Stimulated activated CD4-positive, alpha-beta T cell treated with anti-CD3 and anti-CD28 coated beads, Interleukin-4, amount 100 ng/mL, for 48 hours (primary cell): ENCODE results near the gene TNFRSF1B.
A peak's percentile ranks its signal among the peaks of the same experiment; 100 is the strongest.
"Not testable (repeated sequence)": the region's sequence is repeated elsewhere in the genome, so short reads cannot be mapped to it uniquely, and the experiment has no call there.

Experiments used
- DNase-seq, 2 donors: peaks; one replicate each; pipeline ENCODE4 v3.0.0-alpha.2; 2020; ENCODE audit warnings: low read depth in 2 of 2

Gene TNFRSF1B

DNA sequence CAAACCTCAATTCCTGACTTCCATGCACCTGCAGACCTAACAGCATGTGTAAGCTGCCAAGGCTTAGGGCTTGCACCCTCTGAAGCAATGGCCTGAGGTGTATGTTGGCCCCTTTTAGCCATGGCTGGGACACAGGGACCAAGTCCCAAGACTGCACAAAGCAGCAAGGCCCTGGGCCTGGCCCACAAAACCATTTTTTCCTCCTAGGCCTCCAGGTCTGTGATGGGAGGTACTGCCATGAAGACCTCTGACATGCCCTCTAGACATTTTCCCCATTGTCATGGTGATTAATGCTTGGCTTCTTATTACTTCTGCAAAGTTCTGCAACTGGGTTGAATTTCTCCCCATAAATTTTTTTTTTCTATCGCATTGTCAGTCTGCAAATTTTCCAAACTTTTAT is 55.9 kb downstream of the TNFRSF1B start:
- not testable (repeated sequence) for DNase-seq

DNA sequence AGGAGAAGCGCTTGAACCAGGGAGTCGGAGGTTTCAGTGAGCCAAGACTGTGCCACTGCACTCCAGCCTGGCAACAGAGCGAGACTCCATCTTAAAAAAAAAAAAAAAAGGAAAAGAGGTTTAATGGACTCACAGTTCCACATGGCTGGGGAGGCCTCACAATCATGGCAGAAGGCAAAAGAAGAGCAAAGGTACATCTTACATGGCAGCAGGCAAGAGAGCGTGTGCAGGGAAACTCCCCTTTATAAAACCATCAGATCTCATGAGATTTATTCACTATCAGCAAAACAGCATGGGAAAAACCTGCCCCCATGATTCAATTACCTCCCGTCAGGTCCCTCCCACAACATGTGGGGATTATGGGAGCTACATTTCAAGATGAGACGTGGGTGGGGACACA is 57.3 kb downstream of the TNFRSF1B start:
- DNase-seq = not testable (repeated sequence)

DNA sequence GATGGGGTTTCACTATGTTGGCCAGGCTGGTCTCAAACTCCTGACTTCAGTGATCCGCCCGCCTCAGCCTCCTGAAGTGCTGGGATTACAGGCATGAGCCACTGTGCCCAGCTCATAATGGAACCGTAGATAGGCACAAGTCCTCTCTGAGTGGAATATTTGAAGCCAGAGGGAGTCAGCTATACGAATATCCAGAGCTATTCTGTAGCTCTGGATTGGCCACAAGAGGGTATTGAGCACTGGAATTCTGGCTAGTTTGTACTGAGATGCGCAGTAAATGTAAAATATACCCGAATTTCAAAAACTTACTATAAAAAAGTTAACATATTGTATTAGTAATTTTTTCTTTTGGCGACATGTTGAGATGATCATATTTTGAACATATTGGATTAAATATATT is 62.2 kb downstream of the TNFRSF1B start:
- no peak for DNase-seq

DNA sequence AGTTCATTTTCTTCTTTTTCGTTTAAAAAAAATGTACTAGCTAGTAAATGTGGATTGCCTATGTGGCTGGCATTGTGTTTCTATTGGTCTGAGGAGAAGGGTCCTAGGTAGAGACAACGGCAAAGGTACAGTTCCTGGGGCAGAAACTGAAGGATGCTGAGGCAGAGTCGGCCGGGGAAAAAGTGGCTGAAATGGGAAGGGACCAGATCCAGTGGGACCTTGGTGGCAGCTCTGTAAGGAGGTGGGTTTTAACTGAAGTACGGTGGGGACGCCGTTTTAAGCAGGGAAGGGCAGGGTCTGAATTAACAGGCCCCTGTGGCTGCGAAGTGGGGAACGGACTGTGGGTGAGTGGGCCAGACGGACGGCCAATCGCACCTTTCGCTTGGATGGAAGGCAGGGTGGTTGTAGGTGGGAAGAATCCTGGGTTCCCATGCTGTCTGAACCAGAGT is 62.6 kb downstream of the TNFRSF1B start:
- DNase-seq = no peak

DNA sequence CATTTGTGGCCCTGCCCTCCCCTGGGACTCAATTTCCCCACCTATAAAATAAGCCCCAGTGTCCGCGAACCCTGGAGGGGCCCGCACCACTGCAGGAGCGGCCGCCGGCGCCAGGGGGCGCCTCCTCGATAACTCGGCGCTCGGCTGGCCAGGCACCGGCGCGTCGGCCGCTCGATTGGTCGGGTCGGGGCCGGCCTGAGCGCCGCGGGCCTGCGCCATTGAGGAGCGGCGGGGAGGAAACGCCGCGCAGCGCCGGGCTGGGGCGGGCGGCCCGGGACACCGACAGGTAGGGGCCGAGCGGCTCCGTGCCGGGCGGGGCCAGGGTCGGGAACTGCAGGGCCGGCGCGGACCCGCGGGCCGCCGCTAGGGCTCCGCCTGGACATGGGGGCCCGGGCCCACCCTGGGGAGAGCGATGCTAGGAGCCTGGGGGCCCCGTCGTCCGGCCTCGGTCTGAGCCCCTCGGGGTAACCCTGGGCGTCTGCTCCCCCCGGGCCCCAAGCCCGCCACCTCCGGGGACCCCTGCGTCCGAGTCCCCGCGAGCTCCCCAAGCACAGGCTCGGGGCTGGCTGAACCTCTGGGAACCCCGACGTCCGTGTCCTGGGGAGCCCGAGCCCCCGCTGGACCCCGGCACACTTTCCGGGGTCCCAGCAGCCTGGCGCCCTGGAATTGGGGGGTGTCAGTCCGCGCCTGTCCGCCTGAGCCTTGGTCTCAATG is 63.2 kb downstream of the TNFRSF1B start, which contains the start of gene VPS13D:
Gene VPS13D, plus strand, starts transcription at position 196 of the 714 bp plus-strand sequence. CDS start 4,237 bp downstream, outside the sequence.
- DNase-seq = peak; percentile 83 to 85

DNA sequence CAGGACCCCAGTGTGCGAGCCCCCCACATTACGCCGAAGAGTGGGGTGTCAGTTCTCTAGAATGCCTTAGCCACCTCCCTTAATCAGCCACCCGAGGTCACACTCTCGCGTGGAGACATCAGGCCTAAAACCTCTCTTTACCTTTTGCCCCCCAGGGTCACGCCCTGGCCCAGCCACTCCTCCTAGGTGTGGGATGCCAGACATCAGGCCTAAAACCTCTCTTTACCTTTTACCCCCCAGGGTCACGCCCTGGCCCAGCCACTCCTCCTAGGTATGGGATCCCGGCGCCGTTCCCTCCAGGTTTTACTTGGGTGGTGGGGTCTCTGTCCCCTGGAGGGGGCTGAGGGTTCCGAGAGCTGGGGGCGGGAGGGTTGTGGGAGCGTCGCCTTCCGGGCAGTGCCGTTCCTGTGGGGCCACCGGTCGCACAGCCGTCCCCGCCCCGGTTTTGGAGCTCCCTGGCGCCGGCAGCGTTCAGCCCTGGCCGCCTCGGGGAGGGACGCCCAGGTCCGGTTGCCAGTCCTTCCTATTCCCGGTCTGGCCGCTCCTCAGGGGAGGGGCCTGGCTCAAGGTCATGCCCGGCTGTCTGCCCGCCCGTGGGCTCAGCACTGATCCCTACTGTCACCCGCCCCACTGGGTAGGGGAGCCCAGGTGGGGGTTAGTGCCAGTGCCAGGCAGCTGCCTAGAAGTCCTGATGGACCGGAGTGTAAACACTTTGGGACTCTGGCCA is 63.9 kb downstream of the TNFRSF1B start:
- DNase-seq = no peak

DNA sequence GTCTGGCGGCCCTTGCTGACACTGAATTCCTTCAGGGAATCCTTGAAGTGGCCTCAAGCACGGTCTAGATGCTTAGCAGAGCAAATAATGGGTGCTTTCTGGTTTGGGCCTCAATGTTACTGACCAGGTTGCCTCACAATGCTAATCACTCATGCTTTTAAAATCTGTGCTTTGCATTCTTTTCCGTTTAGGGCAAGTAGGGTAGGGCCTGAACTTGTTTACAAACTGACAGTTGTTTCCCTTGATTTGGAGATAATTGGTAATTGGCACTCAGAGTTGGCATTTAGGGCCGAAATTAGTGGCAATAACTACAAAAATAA is 64.4 kb downstream of the TNFRSF1B start:
- DNase-seq = no peak

DNA sequence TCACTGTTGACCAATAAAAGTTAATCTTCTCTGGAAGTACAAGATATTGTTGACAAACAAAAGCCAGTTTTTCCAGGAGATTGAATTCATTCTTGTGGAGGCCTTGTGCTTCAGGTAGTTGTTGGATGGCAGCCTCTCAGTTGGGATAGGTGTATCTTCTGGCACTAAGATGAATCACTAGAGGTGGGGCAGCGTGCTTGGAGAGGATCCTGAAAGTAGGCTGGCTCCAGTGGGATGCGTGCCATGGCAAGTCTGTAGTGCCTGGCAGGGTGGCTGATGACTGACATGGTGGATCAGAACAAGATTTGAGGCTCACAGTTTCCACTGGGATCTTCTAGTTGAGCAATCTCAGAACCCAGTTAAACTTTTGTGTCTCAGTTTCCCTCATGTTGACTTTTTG is 65.4 kb downstream of the TNFRSF1B start:
- no peak for DNase-seq

DNA sequence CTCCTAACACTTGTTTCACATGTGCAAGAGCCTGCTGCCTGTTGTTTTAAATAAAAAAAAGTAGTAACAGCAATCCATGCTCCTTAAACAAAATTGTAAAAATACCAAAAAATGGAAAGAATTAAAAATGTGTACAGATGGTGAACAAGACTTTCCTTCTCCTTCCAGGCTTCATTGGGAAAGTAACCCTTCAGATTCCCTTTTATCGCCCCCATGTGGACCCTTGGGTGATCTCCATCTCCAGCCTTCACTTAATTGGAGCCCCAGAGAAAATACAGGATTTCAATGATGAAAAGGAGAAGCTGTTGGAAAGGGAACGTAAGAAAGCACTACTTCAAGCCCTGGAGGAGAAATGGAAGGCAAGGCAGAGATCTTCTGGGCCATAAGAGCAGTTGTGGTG is 77.3 kb downstream of the TNFRSF1B start:
- no peak for DNase-seq

DNA sequence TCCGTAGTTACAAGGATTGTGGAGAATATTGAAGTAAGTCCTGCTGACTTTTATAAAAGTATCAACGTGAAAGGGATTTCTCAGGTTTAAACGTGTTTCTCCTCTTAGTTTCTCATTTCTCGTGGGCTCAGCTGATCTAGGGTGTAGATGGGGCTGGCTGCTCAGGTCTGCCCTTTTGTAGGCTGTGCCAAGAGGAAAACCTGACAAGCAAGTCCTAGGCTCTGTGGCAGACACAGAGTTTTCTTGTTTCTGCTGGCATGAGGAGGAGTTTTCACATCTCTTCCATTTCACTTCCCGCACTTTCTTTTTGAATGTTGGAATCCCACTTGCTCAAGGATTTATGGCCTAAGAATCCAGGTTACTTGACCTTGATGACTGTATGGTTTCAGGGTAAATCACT is 77.8 kb downstream of the TNFRSF1B start:
- DNase-seq = no peak

DNA sequence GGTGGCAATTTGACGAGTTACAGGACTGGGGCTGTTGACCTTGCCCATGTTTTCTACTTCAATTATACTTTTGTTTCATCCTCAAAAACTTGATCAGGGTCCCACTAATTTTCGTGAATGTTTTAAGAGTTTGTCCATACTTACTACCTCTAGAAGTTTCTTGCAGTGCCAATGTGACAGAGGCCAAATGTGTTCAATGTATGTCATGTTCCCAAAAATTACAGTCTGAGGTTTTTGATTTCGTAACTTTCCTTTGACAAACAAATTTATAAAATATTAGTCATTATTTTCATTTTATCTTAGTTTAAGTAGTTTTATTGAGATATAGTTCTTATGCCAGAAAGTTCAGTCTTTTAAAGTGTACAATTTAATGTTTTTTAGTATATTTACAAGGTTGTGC is 78.3 kb downstream of the TNFRSF1B start:
- no peak for DNase-seq

DNA sequence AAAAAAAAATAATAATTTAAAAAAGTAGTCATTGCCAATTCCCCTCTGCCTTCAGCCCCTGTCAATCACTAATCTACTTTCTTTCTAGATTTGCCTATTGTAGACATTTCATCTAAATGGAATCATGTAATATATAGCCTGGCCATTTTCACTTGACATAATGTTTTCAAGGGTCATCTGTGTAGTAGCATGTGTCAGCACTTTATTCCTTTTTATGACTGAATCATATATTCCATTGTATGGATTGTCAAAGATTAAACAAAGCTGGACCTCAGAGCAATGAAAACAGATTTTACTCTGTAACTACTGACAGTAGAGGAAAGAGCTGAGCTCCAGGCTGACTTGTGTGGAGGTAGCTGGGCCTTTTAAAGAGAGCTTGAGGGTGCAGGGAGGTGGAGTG is 78.9 kb downstream of the TNFRSF1B start:
- no peak for DNase-seq

DNA sequence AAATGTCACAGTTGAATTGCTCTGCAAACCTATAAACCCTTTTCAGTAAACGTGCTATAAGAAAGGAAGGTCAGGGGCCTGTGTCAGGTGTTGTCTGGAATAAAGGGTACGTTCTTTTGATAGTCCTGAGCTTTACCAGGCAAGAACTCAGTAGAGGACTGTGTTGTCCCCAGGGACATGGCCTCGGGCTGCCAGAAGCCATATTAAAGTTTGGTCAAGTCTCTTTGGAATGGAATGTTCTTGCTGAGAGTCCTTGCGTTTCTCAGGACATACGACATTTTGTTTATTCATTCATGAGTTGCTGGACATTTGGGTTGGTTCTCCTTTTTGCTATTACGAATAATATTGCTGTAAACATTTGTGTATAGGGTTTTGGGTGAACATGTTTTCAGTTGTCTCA is 79.8 kb downstream of the TNFRSF1B start:
- no peak for DNase-seq

DNA sequence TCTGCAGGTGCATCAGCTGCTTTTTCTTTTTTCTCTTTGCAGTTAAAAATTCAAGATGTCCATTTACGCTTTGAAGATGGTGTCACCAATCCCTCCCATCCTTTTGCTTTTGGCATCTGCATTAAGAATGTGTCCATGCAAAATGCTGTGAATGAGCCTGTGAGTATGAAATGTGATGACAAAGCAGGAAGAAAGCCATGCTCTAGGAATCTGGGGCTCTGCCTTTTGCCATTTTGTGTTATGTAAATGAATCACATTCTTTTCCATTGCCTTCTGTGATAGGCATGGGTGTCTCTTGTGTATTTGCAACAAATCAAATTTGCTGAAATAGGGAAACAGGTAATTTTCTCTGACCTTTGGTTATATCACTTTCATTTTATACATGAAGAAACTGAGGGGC is 82.4 kb downstream of the TNFRSF1B start:
- DNase-seq = no peak

DNA sequence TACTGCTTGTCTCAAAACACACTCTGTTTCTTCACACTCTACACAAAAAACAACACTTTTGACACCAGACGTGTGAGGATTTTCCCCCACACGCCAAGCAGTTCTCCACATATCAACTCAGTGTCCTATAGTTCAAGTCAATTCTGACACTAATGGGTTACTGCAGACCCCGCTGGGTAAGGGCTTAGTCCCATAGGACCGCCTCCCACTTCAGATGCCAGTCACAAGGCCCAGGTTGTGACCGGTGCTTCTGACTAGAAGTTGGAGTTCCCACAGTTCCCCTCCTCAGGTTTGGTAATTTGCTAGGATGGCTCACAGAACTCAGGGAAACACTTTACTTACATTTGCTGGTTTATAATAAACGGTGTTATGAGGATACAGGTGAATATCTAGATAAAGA is 83.0 kb downstream of the TNFRSF1B start:
- no peak for DNase-seq

DNA sequence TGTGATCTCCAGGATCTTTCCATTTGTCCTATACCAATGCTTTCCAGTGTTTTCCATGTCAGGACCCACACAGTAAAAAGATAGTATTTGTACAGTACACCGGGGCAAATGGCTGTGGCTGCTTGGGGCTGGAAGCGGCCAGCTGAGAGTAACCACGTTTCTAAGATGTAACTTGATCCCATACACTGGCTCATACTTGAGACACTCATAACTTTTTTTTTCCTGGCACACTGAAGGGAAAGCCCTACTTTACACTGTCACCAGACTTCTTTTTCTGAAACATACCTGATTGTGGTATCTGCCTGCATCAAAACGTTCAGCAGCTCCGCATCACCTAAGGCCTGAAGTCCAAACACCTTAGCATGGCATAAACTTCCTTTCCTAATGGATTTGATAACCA is 84.7 kb downstream of the TNFRSF1B start:
- no peak for DNase-seq

DNA sequence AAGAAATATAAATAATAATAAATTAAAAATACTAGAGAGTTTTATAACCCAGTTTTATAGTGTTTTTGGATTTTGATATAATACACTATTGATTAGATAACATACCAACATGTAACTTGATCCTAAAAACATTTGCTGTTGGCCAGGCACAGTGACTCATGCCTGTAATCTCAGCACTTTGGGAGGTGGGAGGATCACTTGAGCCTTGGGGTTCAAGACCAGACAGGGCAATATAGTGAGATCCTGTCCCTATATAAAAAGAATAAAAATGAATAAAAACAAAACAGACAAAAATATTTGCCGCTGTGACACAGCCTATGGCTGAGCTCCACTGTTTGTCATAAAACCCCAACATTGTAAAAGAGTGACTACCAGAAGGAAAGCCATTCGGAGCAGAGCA is 89.1 kb downstream of the TNFRSF1B start:
- no peak for DNase-seq

DNA sequence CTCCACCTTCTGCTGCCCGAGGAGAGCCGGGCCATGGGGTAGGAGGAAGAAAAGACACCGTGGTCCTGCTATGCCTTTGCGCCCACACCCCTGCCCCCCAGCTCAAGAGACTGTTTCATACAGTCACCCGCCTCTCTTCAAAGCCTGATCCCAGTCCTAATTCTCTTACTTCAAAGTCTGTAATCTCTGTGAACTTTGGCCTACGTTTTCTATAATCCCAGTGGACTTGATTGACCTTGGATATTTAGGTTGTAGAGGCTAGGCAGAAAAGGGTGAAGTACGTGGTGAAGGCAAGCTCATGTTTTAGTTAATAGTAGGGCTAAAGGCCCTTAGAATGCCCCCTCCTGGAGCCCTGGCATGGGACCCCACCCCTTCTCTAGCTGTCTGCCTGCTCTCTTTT is 91.5 kb downstream of the TNFRSF1B start:
- DNase-seq = no peak
